Fibroblast of the conjunctiva (primary cell): ENCODE data around the gene CROCC2.
A peak's percentile ranks its signal among the peaks of the same experiment; 100 is the strongest.

ENCODE experiments used
- DNase-seq: peaks from one replicate; pipeline ENCODE4 v3.0.0-alpha.2; 2010; ENCODE audit warnings: low read depth

The CROCC2 gene

DNA sequence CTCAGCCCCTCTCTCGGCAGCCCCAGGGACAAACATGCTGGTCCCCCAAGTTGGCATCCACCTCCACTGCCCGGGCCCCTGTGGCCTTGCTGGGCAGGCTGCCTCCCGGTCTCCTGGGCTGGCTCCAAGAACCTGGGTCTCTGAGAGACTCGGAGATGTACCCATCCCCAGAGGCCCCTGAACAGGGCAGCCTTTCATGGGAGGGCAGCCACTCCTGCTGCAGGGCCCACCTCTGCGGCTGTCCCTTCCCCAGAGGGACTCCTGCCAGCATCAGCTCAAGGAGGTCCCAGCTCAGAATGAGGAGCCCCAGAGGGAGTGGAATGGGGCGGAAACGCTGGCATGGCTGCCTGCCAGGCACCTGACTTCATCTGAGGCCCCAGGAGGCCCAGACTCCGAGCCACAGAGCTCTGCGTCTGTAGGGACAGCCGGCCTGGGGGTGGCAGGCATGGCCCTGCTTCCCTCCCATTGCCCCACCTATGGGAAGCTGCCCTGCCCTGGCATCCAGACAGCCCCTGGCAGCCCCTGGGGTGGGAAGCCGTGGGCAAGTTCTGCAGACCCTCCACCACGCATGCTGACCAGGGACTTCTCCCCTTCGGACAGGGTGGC is 857 bp upstream of the CROCC2 start:
- no peak for DNase-seq

DNA sequence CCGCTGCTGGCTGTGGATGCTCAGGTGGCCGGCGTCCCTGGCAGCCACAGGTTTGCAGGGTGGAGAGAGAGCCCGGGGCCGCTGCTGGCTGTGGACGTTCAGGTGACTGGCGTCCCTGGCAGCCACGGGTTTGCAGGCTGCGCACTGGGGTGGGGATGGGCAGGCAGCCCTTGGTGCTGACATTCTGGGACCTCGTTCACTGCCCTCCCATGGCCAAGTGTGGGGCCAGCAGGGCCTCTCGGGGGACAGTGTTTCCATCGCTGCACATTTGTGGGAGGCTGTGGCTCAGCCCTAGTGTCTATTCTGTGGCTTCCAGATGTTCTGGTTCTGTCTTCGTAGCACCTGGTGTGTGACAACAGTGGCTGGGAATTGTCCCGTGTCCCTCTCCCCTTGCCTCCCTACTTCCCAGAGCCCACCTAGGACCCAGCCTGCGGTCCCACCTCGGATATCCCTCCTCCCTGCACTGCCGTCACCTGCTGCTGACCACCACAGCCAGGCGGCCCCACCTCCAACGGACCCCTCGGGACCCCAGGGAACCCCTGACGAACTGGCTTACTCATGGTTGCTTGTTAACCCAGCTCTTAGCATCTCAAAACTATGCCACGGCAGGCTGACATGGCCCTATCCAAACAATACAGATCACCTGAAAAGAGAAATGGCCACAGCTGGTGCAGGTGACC is 915 bp downstream of the CROCC2 start:
- DNase-seq: no peak

DNA sequence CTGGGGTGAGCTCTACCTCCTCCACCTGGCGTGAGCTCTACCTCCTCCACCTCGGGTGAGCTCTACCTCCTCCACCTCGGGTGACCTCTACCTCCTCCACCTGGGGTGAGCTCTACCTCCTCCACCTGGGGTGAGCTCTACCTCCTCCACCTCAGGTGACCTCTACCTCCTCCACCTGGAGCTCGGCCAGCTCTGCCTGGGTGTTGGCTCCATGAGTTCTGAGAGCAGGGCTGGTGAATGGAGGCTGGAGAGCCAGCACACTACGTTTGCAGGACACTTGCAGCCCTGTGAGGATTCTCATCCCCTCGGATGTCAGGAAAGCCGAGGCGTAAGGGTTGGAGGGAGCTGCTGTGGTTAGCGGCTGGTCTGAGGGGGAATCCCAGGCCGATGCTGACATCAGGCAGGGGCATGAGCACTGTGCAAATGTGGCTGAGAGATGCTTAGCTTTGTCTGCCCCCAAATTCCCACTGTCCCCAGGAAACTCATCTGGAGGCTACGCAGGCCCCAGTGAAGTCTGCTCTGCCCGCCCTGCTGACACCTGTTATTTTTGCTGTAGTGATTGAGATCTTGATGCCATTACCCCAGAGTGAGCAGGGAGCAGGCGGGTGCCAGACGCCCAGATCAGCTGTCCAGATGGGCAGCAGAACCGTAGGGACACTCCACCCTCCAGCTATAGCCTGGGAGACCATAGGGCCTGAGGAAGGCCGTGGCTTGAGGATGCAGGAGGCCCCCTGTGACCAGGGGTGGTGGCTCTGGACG is 3.3 kb downstream of the CROCC2 start:
- DNase-seq: no peak

DNA sequence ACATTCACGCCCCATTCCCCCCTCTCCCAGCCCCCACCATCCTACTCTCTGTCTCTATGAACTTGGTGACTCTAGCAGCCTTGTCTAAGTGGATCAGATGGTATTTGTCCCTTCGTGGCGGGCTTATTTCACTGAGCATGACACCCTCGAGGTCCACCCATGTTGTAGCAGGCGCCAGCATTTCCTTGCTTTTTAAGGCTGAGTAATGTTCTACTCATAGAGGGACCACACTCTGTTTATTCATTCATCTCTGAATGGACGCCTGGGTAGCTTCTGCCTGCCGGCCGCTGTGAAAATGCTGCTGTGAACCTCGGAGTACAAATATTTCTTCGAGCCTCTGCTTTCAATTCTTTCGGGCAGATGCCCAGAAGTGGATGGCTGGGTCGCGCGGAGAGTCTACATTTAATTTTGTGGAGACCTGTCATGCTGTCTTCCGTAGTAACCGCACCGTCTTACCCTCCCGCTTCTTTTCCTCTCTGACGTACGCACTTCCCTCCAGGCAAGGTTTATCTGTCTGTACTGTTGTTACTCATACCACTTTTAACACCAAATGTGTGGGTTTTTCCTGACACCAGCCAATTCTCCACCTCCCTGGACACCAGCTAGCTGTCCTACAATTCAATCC is 5.6 kb downstream of the CROCC2 start:
- DNase-seq: no peak

DNA sequence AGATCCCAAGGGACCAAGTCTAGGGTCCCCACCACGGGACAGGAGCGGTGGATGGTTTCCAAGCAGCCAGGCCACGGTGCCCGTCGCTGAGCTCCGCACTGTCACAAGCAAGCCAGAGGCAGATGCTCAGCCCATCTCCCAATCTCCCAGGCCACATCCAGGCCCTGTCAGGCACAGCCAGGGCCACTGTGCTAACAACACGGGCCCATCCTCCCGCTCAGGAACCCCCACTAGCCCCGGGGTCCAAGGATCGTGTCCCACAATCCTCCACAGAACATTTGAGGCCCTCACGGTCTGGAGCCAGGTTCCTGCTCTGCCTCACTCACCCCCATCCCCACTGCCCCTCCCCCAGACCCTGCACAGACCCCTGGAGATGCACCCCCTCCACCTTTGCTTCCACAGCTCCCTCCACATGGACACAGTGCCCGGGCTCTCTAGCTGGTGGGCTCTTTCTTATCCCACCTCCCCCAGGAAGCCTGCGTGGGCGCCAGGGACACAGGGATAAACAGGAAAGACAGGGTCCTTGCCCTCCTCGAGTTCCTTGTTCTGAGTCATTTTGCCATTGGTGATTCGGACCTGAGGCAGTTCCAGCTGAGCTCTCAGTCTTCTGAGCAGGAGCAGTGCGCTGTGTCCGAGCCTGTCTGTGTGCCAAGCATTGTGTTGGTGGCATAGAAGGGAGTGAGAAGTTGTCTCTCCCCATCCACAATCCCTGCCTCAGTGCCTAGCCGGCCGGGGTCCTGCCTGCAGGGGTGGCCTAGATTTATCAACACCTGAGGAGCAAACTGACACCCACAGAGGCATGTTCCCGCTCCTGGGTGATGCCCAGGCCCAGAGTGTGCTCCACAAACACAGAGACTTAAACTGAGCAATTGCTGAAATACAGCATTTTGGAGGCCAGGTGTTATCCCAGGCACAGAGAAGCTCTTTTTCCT is 7.0 kb downstream of the CROCC2 start:
- no peak for DNase-seq

DNA sequence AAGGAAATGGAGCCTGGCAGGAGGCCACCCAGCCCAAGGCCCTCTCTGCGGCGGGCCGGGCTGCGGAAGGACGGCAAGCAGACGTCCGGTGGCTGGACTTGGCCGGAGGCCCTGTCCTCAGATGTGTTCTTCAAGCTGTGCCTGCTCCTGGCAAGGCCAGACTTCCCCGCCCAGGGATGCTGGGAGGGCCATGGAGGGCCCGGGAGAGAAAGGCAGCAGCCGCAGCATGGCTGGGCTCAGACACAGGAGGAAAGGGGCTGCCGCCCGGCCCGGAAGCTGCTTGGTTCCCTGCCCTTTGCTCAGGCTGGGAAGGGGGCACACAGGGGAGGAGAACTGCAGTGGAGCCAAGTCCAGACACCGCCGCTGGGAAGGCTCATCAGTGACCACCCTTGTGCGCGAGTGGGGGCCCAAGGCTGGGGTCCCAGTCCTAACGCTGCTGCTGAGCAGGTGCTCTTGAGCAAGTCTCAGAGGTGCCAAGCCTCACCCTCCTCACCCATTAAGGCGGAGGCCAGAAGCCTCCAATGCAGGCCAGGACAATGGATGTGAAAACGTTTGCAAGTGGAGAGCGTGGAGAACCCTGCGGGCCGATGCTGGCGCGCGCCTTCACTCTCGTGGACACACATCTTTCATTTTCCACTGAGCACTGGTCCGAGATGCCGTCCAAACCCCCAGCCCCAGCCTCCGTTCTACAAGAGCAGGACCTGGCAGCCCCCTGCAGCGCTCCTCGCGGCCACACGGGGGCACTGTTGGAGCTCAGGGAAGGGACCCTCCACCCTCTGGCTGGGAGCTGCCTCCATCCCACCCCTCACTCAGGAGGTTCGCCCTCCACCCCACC is 7.9 kb downstream of the CROCC2 start:
- DNase-seq: peak; percentile 45

DNA sequence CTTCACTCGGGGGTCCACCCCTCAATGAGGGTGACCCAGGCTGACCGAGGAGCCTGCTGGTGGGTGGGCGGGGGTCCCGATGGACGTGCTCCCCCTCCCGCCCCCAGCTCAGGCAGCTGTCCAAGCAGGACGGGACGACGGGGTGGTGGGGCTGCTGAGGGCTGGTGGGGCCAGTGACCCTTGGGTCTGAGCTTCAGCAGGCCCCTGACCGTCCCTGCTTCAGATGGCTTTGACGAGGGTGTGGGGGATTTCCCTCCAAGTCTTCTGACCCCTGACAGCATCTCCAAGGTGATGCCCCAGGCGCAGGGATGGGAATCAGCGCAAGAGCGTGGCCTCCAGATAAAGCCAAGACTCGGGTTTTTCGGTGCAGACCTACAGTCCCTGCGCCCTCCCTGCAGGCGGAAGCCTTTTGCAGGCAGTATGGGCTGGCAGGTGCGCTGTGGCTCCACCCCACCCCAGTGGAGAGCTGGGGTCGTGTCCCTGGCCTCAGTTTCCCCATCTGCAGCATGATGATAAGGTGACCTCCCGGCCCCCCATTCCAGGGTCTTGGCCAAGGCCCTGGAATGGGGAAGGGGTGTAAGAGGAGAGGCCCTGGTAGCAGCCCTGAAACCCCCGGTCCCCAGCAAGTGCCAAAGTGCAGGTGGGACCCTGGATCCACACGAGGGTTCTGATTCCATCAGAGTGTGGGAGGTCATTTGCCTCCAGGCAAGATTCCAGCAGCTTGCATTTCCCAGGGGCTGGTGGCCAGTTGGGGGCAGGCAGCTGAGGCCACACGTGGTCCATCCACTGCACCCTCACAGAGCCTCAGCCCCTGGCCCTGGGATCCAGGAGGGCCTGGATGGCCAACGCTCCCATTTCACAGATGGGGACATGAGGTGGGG is 8.7 kb downstream of the CROCC2 start:
- no peak for DNase-seq

DNA sequence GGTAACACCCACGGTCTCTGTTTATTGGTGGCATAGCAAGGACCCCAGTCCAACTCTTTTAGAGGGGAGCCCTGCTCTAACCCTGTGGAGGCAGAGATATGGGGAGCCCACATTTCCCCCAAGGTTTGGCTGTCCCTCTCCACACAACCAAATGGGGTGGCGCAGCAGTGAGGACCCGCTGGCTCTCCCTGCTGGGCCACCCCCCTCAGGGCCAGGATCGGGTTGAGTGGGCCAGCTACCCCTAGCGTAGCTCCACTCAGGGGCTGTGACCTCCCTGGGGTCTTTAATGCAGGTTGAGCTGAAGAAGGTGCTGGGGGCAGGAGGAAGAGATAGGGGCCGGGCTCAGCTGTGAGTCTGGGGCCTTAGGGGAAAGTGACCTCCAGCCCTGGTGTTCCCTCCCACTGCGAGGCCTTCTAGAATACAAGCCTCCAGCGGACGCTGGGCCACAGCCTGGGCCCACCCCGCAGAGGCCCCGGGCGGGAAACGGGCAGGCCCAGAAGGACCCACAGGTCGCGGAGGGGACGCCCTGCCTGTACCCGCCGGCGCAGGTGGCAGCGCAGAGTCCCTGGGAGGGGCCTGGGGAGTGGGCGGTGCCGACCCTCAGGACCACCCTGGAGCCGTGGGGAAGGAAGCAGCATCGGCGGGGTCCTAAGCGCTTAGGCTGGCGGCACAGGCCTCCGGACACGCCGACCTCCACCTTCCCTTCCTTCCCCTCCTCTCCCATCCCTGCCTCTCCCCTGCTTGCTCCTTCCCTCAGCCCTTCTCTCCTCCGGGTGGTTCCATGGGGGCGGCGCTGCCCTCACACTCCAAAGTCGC is 9.6 kb downstream of the CROCC2 start:
- DNase-seq: no peak

DNA sequence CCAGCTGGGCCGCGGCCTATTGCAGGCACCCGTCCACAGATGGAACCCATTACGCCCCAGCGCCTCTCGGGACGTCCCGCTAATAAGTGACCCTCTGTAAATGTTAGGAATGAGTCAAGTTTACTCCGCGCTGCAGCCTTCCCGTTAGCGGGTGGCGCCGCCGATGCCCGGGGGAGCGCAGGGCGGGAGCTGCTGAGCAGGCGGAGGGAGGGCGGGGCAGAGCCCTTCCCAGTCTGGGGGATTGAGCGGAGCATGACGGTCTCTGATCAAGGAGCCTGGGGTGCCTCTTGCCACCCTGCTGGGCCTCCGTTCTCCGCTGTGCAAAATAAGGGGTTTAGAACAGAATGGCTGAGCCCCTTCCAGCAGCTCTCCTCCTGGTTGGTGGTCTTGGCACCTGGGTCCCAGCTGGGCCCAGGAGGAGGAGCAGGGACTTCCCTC is 10.5 kb downstream of the CROCC2 start:
- peak; percentile 87 for DNase-seq

DNA sequence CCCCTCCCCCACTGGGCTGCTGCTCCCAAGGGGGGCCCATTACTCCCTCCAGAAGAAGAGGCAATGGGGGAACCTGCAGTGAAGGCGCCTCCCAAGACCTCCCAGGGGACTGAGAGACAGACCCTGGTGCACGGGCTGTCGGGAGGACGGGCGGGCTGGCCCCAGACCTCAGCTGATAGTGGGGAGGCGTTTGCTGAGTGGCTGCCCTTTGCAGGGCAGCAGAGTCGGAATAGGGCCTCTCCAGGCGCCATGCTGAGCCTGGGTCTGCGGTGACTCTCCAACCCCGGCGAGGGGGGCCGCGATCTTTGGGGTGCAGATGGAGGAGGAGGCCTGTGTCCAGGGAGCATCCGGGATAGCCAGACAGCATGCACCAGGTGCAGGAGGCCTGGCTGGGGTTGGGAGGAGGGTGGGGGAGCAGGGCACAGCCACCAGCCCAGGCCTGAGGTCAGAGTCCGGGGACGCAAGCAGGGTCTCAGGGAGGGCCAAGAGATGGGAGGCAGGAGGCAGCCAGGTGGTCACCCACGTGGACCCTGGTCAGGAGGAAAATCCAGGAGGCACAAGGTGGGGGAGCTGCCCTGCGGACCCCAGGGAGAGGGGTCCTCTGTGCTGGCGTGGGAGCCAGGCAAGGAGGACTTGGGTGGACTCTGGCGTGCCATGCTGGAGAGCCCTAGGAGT is 11.0 kb downstream of the CROCC2 start:
- no peak for DNase-seq

DNA sequence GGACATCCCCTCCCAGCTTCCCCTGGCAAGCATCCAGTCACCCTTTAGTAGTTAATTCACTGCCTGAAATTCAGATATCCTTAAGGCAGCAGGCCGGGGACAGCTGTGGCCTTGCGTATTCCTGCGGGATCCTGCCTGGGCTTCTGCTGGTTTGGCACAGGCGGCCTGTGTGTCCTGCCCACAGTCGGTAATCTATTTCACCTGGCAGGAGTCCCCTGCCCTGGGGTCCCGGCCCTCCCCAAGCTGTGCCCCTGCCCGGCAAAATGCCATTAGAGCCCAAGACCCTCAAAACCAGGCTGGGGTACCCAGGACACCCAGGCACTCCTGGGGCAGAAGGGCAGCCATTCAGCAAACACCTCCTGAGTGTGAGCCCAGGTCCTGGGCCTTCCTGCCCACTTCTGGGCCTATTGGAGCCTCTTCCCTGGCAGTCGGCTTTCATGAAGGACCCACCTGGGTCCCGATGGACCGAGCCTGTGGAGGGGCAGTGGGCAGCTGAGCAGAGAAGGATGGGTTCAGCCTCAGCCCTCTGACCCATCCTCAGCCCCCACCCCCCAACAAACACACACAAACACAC is 11.6 kb downstream of the CROCC2 start:
- DNase-seq: no peak

DNA sequence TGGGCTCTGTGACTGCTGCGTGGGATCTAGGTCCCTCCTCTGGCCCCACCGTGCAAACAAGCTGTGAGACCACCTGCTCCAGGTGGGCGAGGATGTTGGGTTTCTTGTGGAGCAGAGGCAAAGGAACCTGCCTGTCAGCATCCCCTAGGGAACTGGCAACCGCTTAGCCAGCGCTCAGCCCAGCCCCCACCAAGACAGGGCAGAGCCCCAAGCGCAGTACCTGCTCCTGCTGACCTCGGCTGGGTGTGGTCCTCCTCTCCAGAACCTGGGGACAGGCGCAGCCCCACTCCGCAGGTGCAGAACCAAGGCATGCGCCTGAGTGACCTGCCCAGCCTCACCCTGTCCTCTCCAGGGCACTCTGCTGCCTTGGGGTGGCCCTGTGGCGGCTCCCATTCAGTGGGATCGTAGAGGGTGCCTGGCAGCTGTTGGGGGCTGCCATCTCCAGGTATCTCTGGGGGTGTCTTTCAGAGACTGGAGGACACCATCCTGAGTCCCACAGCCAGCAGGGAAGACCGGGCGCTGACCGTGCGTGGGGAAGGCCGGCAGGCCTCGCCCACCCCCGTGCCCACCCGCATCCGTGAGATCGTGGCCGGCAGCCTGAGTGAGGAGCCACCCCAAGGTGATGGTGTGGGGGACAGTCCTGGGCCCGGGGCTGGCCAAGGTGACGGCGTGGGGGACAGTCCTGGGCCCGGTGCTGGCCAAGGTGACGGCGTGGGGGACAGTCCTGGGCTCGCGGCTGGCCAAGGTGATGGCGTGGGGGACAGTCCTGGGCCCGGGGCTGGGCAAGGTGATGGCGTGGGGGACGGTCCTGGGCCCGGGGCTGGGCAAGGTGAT is 12.3 kb downstream of the CROCC2 start:
- DNase-seq: no peak

DNA sequence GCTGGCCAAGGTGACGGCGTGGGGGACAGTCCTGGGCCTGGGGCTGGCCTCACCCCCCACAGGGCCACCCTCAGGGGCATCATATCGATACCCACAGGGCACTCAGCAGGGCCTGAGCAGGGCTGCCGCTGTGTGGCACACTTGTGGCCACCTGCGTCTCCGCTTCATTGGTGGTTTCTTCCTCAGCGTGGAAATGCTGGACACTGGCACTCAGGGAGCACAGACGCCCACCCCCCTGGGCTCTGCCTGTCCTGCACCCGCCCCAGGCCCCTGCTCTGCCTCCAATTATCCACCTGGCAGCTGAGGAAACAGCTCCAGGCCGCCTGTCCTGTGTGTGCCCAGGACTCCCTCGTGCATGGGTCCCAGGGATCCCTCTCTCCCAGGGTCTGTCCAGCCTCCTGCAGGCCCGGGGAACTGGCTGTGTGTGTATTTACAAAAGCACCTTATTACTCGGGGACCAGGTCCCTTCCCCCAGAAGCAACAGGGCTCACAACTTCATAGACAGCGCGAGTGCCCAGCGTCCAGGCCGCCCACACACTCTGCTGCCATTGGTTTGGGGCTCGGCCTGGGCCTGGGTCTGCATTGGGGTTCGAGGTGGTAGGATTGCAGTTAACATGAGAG is 13.1 kb downstream of the CROCC2 start:
- DNase-seq: no peak

DNA sequence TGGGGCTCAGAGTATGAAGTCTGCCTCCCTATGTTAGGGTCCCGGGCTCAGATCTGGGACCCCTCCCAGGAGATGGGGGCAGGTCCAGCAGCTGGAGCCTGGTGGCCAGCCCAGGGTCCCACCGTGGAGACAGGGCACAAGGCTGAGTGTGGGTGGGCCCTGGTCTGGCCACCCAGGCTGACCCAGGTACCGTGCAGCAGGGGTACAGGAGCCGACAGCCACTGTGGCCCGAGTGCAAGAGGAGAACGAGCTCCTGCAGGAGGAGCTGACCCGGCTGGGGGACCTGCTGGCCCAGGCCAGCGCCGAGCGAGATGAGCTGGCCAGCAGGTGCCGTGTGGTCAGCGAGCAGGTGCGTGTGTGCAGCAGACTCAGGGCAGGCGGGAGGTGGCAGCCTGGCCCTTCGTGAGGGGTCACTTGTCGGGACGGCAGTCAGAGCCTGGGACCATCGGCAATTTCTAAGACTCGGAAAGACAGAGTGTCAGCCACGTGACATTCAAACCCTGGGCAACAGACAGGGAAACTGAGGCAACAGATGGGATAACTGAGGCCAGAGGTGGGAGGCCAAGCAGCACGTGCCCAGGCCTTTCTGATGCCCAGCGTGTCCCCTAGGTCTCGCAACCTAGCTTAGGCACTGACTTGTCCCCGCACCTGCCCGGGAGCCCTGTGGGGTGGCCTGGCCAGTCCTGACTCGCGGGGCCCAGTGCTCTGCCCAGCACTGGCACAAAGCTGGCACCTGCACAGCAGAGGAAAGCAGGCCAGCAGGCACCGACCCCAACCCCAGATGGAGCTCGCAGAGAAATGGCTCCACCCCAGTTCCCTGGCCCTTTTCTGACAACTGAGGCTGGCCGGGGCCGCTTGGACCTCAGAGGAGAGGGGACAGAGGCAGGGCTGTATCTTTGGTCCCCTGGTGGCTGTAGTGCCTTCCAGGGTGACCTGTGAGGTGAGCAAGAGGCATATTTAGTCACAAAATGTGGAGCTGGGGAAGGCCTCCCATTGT is 13.9 kb downstream of the CROCC2 start:
- DNase-seq: no peak

DNA sequence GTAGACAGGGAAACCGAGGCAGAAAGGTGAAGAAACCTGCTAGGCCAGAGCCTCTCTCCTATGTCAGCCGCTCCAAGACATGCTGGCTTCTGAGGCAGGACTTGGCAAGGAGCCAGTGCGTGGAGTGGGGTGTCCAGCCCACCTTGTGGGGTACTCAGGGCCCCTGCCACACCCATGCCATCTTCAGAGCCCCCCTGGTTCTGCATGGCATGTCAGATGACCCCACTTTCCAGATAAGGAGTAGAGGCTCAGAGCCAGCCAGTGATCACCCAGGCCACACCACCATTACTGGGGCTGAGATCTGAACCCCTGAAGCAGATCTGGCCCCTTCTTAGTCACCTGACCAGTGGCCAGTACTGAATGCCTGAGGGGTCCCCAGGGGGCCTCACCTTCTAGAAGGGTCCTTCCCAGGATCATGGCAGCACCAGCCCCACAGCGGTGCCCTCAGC is 14.7 kb downstream of the CROCC2 start:
- DNase-seq: no peak
